ENCODE results near the gene SCRN2.

DNA sequence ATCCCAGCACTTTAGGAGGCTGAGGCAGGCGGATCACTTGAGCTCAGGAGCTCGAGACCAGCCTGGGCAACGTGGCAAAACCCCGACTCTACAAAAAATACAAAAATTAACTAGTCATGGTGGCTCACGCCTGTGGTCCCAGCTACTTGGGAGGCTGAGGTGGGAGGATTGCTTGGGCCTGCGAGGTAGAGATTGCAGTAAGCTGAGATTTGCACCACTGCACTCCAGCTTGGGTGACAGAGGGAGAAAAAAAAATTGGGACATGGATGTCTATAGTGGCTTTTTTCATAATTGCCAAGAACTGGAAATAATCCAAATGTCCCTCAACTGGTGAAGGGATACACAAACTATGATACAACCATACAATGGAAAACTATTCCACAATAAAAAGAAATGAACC is 48.1 kb downstream of the SCRN2 start:
- TF ChIP-seq TEAD1 (CRISPR knock-in tag; IDR thresholded peaks at IDR 0.05) (no peak), CBFB (CRISPR knock-in tag; IDR thresholded peaks at IDR 0.05; ENCODE audit: low read depth) (no peak), ATF6 (CRISPR knock-in tag; IDR thresholded peaks at IDR 0.05) (no peak), ESRRA (CRISPR knock-in tag; IDR thresholded peaks at IDR 0.05; ENCODE audit: borderline replicate concordance) (no peak), TEAD4 (CRISPR knock-in tag; IDR thresholded peaks at IDR 0.05) (no peak), NFYB (CRISPR knock-in tag; conservative IDR thresholded peaks at IDR 0.05; ENCODE audit: low read depth) (no peak)
- TF ChIP-seq, protein P1, sequence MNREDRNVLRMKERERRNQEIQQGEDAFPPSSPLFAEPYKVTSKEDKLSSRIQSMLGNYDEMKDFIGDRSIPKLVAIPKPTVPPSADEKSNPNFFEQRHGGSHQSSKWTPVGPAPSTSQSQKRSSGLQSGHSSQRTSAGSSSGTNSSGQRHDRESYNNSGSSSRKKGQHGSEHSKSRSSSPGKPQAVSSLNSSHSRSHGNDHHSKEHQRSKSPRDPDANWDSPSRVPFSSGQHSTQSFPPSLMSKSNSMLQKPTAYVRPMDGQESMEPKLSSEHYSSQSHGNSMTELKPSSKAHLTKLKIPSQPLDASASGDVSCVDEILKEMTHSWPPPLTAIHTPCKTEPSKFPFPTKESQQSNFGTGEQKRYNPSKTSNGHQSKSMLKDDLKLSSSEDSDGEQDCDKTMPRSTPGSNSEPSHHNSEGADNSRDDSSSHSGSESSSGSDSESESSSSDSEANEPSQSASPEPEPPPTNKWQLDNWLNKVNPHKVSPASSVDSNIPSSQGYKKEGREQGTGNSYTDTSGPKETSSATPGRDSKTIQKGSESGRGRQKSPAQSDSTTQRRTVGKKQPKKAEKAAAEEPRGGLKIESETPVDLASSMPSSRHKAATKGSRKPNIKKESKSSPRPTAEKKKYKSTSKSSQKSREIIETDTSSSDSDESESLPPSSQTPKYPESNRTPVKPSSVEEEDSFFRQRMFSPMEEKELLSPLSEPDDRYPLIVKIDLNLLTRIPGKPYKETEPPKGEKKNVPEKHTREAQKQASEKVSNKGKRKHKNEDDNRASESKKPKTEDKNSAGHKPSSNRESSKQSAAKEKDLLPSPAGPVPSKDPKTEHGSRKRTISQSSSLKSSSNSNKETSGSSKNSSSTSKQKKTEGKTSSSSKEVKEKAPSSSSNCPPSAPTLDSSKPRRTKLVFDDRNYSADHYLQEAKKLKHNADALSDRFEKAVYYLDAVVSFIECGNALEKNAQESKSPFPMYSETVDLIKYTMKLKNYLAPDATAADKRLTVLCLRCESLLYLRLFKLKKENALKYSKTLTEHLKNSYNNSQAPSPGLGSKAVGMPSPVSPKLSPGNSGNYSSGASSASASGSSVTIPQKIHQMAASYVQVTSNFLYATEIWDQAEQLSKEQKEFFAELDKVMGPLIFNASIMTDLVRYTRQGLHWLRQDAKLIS (CRISPR knock-in tag; IDR thresholded peaks at IDR 0.05; ENCODE audit: borderline replicate concordance): no peak
- TF ChIP-seq, protein P2, sequence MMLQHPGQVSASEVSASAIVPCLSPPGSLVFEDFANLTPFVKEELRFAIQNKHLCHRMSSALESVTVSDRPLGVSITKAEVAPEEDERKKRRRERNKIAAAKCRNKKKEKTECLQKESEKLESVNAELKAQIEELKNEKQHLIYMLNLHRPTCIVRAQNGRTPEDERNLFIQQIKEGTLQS (CRISPR knock-in tag; conservative IDR thresholded peaks at IDR 0.05): no peak
